HG03432 (cell line): Measurements from ENCODE around the gene PTPRT.

ENCODE experiments used
- ATAC-seq: cut with Tn5 transposase; IDR thresholded peaks from one replicate; pipeline ENCODE4 v1.9.1; 2021; ENCODE audit warnings: mild to moderate bottlenecking, moderate library complexity; ENCODE audit not compliant: unreplicated experiment

The PTPRT gene

GRCh38 chr20:42740226-42740870, 449.4 kb downstream of the PTPRT start:
- ATAC-seq, result no peak

- ATAC-seq, result no peak
Observed at GRCh38 chr20:42739683-42740082, 450.0 kb downstream of the PTPRT start.

GRCh38 chr20:42735539-42735938, 454.2 kb downstream of the PTPRT start:
- ATAC-seq, result no peak

GRCh38 chr20:42734660-42735368, 454.9 kb downstream of the PTPRT start:
- ATAC-seq, result no peak

GRCh38 chr20:42721923-42722322, 467.8 kb downstream of the PTPRT start:
- no peak for ATAC-seq

- no peak for ATAC-seq
Observed at GRCh38 chr20:42714298-42715141, 475.2 kb downstream of the PTPRT start.

GRCh38 chr20:42708266-42708665, 481.4 kb downstream of the PTPRT start:
- ATAC-seq, result no peak

GRCh38 chr20:42706759-42707158, 482.9 kb downstream of the PTPRT start:
- ATAC-seq, result no peak

GRCh38 chr20:42705550-42705949, 484.2 kb downstream of the PTPRT start:
- no peak for ATAC-seq

GRCh38 chr20:42703744-42704143, 486.0 kb downstream of the PTPRT start:
- no peak for ATAC-seq

- ATAC-seq, result no peak
Observed at GRCh38 chr20:42701948-42702347, 487.8 kb downstream of the PTPRT start.

- no peak for ATAC-seq
Observed at GRCh38 chr20:42700372-42700771, 489.3 kb downstream of the PTPRT start.

GRCh38 chr20:42697962-42698361, 491.7 kb downstream of the PTPRT start:
- ATAC-seq, result no peak

- no peak for ATAC-seq
Observed at GRCh38 chr20:42690842-42691437, 498.8 kb downstream of the PTPRT start.

GRCh38 chr20:42688576-42688975, 501.1 kb downstream of the PTPRT start:
- ATAC-seq, result no peak

- ATAC-seq, result no peak
Observed at GRCh38 chr20:42686057-42686456, 503.6 kb downstream of the PTPRT start.

GRCh38 chr20:42678895-42679294, 510.8 kb downstream of the PTPRT start:
- no peak for ATAC-seq

- ATAC-seq, result no peak
Observed at GRCh38 chr20:42656130-42656529, 533.6 kb downstream of the PTPRT start.

GRCh38 chr20:42652266-42652665, 537.4 kb downstream of the PTPRT start:
- ATAC-seq, result no peak

GRCh38 chr20:42650191-42650746, 539.4 kb downstream of the PTPRT start:
- ATAC-seq, result no peak

- no peak for ATAC-seq
Observed at GRCh38 chr20:42649748-42650147, 540.0 kb downstream of the PTPRT start.
